Neural cell (in vitro differentiated cells): ENCODE data around the gene MAGI2.

Experiments used
- CTCF ChIP-seq: fragments of 450-650 bp; IDR thresholded peaks from 2 replicates; pipeline ENCODE4 v1.5.1; 2014; ENCODE audit warnings: antibody characterized with exemption, mild to moderate bottlenecking, moderate library complexity; ENCODE audit not compliant: poor library complexity, severe bottlenecking
- EP300 ChIP-seq: fragments of 450-650 bp; conservative IDR thresholded peaks from 2 replicates; pipeline ENCODE4 v1.6.1; 2014; ENCODE audit warnings: antibody characterized with exemption, mild to moderate bottlenecking, moderate library complexity; ENCODE audit not compliant: poor library complexity, severe bottlenecking
- EZH2 ChIP-seq: fragments of 200-600, 300-800 bp; shearing (Covaris generic), sonication (generic); IDR thresholded peaks from 2 replicates; pipeline ENCODE4 v1.6.1; 2014; ENCODE audit warnings: antibody characterized with exemption, low read length, borderline replicate concordance, mild to moderate bottlenecking; ENCODE audit not compliant: insufficient read depth, poor library complexity, severe bottlenecking
- MXI1 ChIP-seq: fragments of 450-650 bp; conservative IDR thresholded peaks from 2 replicates; pipeline ENCODE4 v1.6.1; 2014; ENCODE audit warnings: antibody characterized with exemption, mild to moderate bottlenecking; ENCODE audit not compliant: poor library complexity, severe bottlenecking
- RAD21 ChIP-seq: fragments of 450-650 bp; conservative IDR thresholded peaks from 2 replicates; pipeline ENCODE4 v1.6.1; 2014; ENCODE audit warnings: antibody characterized with exemption, mild to moderate bottlenecking, moderate library complexity
- TAF1 ChIP-seq: IDR thresholded peaks from 2 replicates; pipeline ENCODE4 v1.6.1; 2012; ENCODE audit warnings: low read depth
- TF ChIP-seq, protein P1 (sequence below): IDR thresholded peaks from 2 replicates; pipeline ENCODE4 v1.6.1; 2012; ENCODE audit warnings: borderline replicate concordance

- no peak for TF ChIP-seq CTCF
- TF ChIP-seq EZH2: no peak
- no peak for TF ChIP-seq MXI1
- no peak for TF ChIP-seq TAF1
- TF ChIP-seq, protein P1, sequence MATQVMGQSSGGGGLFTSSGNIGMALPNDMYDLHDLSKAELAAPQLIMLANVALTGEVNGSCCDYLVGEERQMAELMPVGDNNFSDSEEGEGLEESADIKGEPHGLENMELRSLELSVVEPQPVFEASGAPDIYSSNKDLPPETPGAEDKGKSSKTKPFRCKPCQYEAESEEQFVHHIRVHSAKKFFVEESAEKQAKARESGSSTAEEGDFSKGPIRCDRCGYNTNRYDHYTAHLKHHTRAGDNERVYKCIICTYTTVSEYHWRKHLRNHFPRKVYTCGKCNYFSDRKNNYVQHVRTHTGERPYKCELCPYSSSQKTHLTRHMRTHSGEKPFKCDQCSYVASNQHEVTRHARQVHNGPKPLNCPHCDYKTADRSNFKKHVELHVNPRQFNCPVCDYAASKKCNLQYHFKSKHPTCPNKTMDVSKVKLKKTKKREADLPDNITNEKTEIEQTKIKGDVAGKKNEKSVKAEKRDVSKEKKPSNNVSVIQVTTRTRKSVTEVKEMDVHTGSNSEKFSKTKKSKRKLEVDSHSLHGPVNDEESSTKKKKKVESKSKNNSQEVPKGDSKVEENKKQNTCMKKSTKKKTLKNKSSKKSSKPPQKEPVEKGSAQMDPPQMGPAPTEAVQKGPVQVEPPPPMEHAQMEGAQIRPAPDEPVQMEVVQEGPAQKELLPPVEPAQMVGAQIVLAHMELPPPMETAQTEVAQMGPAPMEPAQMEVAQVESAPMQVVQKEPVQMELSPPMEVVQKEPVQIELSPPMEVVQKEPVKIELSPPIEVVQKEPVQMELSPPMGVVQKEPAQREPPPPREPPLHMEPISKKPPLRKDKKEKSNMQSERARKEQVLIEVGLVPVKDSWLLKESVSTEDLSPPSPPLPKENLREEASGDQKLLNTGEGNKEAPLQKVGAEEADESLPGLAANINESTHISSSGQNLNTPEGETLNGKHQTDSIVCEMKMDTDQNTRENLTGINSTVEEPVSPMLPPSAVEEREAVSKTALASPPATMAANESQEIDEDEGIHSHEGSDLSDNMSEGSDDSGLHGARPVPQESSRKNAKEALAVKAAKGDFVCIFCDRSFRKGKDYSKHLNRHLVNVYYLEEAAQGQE: no peak
- no peak for TF ChIP-seq EP300
- TF ChIP-seq RAD21: no peak
Measured at GRCh38 chr7:78225534-78225933, 1227.9 kb downstream of the MAGI2 start.
